CD14-positive monocyte (primary cell): ENCODE results near the gene SIPA1. TPM values are rescaled to one million over a fixed set of nuclear protein-coding genes. Genes with fewer than 3 reads are reported as not detected.

Source experiments
- DNase-seq, 3 donors: peaks; one replicate each; pipeline ENCODE4 v3.0.0-alpha.2; 2011 to 2022
- H2AFZ ChIP-seq: 2 replicates; pipeline ENCODE4 v1.6.0; 2012; ENCODE audit warnings: mild to moderate bottlenecking, low read depth, low read length, inconsistent platforms; ENCODE audit not compliant: insufficient read depth, poor library complexity, severe bottlenecking
- H3K27ac ChIP-seq, 2 donors: 1 replicate in 1 of 2; 2 replicates in 1 of 2; pipeline ENCODE4 v1.5.1; 2012 to 2013; ENCODE audit warnings: low read length in 2 of 2, control low read depth in 1 of 2, inconsistent platforms in 1 of 2, low read depth in 1 of 2, mild to moderate bottlenecking in 1 of 2
- H3K27me3 ChIP-seq, 2 donors: one replicate each; pipeline versions ENCODE4 v1.6.0 to v1.6.1; 2011 to 2013; ENCODE audit warnings: low read length in 2 of 2; ENCODE audit not compliant: control insufficient read depth in 2 of 2, insufficient read depth in 2 of 2
- H3K36me3 ChIP-seq, 2 donors: replicated peaks in 1 of 2; 1 replicate in 1 of 2; 2 replicates in 1 of 2; pipeline versions ENCODE4 v1.5.1 to v1.6.1; 2012 to 2013; ENCODE audit warnings: low read length in 2 of 2, control low read depth in 1 of 2, inconsistent platforms in 1 of 2, mild to moderate bottlenecking in 1 of 2; ENCODE audit not compliant: insufficient read depth in 2 of 2, control insufficient read depth in 1 of 2
- H3K4me1 ChIP-seq, 2 donors: 1 replicate in 1 of 2; 2 replicates in 1 of 2; pipeline versions ENCODE4 v1.5.1 to v1.6.1; 2012 to 2013; ENCODE audit warnings: low read length in 2 of 2, control low read depth in 1 of 2, inconsistent platforms in 1 of 2, mild to moderate bottlenecking in 1 of 2, moderate library complexity in 1 of 2; ENCODE audit not compliant: insufficient read depth in 2 of 2, control insufficient read depth in 1 of 2
- H3K4me2 ChIP-seq: replicated peaks from 2 replicates; pipeline ENCODE3; 2012; ENCODE audit warnings: low read length, moderate library complexity, mild to moderate bottlenecking; ENCODE audit not compliant: poor library complexity, severe bottlenecking; ENCODE audit errors: extremely low read depth
- H3K4me3 ChIP-seq, 3 experiments: fragments of 200-600 bp in 1 of 3; sonication (generic) in 1 of 3; replicated peaks in 1 of 3; 1 replicate in 2 of 3; 2 replicates in 1 of 3; pipeline ENCODE4 v1.5.1; 2011 to 2013; ENCODE audit warnings: low read length in 3 of 3, mild to moderate bottlenecking in 3 of 3, control low read depth in 2 of 3, low read depth in 2 of 3, inconsistent platforms in 1 of 3, moderate library complexity in 1 of 3
- H3K79me2 ChIP-seq: 2 replicates; pipeline ENCODE4 v1.6.0; 2012; ENCODE audit warnings: mild to moderate bottlenecking, control low read depth, inconsistent platforms, low read length, moderate library complexity; ENCODE audit not compliant: insufficient read depth
- H3K9ac ChIP-seq: 2 replicates; pipeline ENCODE4 v1.6.0; 2017; ENCODE audit warnings: low read length, mild to moderate bottlenecking; ENCODE audit not compliant: insufficient read depth, poor library complexity, severe bottlenecking
- H3K9me3 ChIP-seq, 2 donors: replicated peaks in 1 of 2; 1 replicate in 1 of 2; 2 replicates in 1 of 2; pipeline versions ENCODE4 v1.5.1 to v1.6.1; 2012 to 2013; ENCODE audit warnings: low read length in 2 of 2, control low read depth in 1 of 2; ENCODE audit not compliant: control insufficient read depth in 1 of 2, insufficient read depth in 1 of 2
- H4K20me1 ChIP-seq: 2 replicates; pipeline ENCODE4 v1.6.0; 2012; ENCODE audit warnings: mild to moderate bottlenecking, low read length, control low read depth, moderate library complexity; ENCODE audit not compliant: insufficient read depth
- H3K27ac Mint-ChIP-seq, 7 donors: one replicate each; pipeline ENCODE4 v1.8.0; 2020; ENCODE audit warnings: mild to moderate bottlenecking in 7 of 7, mixed read lengths in 7 of 7, moderate library complexity in 6 of 7, inconsistent platforms in 2 of 7
- H3K27me3 Mint-ChIP-seq, 3 donors: one replicate each; pipeline ENCODE4 v1.8.0; 2021 to 2022; ENCODE audit warnings: low read depth in 3 of 3, mild to moderate bottlenecking in 3 of 3, mixed read lengths in 3 of 3, moderate library complexity in 3 of 3, inconsistent platforms in 1 of 3
- H3K36me3 Mint-ChIP-seq, 2 donors: one replicate each; pipeline ENCODE4 v1.8.0; 2020; ENCODE audit warnings: mixed read lengths in 2 of 2, inconsistent platforms in 1 of 2, mild to moderate bottlenecking in 1 of 2
- H3K4me1 Mint-ChIP-seq: one replicate; pipeline ENCODE4 v1.8.0; 2020; ENCODE audit warnings: mild to moderate bottlenecking, mixed read lengths
- H3K4me3 Mint-ChIP-seq, 2 donors: one replicate each; pipeline ENCODE4 v1.8.0; 2020; ENCODE audit warnings: mild to moderate bottlenecking in 2 of 2, mixed read lengths in 2 of 2, moderate library complexity in 1 of 2
- H3K9me3 Mint-ChIP-seq, 7 donors: one replicate each; pipeline ENCODE4 v1.8.0; 2020 to 2022; ENCODE audit warnings: mixed read lengths in 7 of 7, mild to moderate bottlenecking in 6 of 7, moderate library complexity in 6 of 7, inconsistent platforms in 2 of 7
- WGBS: methylation state at CpG from one replicate; pipeline ENCODE4 v1.1.5; 2013; ENCODE audit warnings: missing lambda C conversion rate; ENCODE audit not compliant: insufficient coverage; 5-methylcytosine and 5-hydroxymethylcytosine counted together
- intact Hi-C, 2 donors: fragments of 100-400 bp; cut with micrococcal nuclease; formaldehyde crosslinking; loops; one replicate each; pipeline versions ENCODE4 v1.15.0 to v1.15.1; 2023
- polyA plus RNA-seq, 3 donors: library from polyadenylated mRNA; depleted of rRNA in 1 of 3; unstranded in 2 of 3; stranded (reverse) in 1 of 3; fragments of 300-500 nt in 2 of 3; fragments of >200 nt in 1 of 3; fragmentation: Illumina TruSeq in 2 of 3; gene quantifications; 1 replicate in 2 of 3; 2 replicates in 1 of 3; pipeline ENCODE4 v1.2.3, GENCODE V29; 2012 to 2021
- TF ChIP-seq, protein P1 (sequence below): fragments of 200-600 bp; IDR thresholded peaks from one replicate; pipeline ENCODE4 v1.8.0; 2022; ENCODE audit warnings: antibody characterized with exemption, mild to moderate bottlenecking

Gene SIPA1
- polyA plus RNA-seq, 3 donors, result 83.4 to 110 (median 86.5) TPM

GRCh38 chr11:65672180-65672860, 34.4 kb downstream of the SIPA1 start:
- Histone ChIP-seq H3K79me2 (no peaks in the 10 kb centered on the region), H3K4me2 (no peak overlapping the region), H4K20me1 (no peaks in the 10 kb centered on the region), H2AFZ (no peak overlapping the region), H3K27ac (no peak overlapping the region), H3K4me1 (no peaks in the 10 kb centered on the region), H3K36me3 (no peaks in the 10 kb centered on the region), H3K27me3 (no peaks in the 10 kb centered on the region), H3K9me3 (no peaks in the 10 kb centered on the region), H3K4me3 (no peak overlapping the region), H3K9ac (no peak overlapping the region)
- TF ChIP-seq, protein P1, sequence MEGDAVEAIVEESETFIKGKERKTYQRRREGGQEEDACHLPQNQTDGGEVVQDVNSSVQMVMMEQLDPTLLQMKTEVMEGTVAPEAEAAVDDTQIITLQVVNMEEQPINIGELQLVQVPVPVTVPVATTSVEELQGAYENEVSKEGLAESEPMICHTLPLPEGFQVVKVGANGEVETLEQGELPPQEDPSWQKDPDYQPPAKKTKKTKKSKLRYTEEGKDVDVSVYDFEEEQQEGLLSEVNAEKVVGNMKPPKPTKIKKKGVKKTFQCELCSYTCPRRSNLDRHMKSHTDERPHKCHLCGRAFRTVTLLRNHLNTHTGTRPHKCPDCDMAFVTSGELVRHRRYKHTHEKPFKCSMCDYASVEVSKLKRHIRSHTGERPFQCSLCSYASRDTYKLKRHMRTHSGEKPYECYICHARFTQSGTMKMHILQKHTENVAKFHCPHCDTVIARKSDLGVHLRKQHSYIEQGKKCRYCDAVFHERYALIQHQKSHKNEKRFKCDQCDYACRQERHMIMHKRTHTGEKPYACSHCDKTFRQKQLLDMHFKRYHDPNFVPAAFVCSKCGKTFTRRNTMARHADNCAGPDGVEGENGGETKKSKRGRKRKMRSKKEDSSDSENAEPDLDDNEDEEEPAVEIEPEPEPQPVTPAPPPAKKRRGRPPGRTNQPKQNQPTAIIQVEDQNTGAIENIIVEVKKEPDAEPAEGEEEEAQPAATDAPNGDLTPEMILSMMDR, result no peak
- H3K4me1 Mint-ChIP-seq, result no peaks in the 10 kb centered on the region
- no peak for DNase-seq
- H3K9me3 Mint-ChIP-seq, result peaks cover 0 to 2% (median 0%) of the 10 kb centered on the region in 7 donors
- no peak overlapping the region for H3K27ac Mint-ChIP-seq
- peaks cover 1 to 3% (median 2%) of the 10 kb centered on the region in 3 donors for H3K27me3 Mint-ChIP-seq
- no peaks in the 10 kb centered on the region for H3K36me3 Mint-ChIP-seq
- intact Hi-C loops, result no loop called here
- no peak overlapping the region for H3K4me3 Mint-ChIP-seq

- no peaks in the 10 kb centered on the region for H4K20me1 ChIP-seq
- no peak overlapping the region for H3K4me3 Mint-ChIP-seq
- H3K4me2 ChIP-seq, result no peak overlapping the region
- WGBS, result no CpG with 5 or more reads among the region's 2 CpGs
- no peak overlapping the region for H3K4me3 ChIP-seq
- no peak overlapping the region for H3K27ac ChIP-seq
- H3K9me3 ChIP-seq, result no peaks in the 10 kb centered on the region
- H3K27me3 Mint-ChIP-seq, result peaks cover 1 to 5% (median 2%) of the 10 kb centered on the region in 3 donors
- no peak overlapping the region for H3K9ac ChIP-seq
- no peaks in the 10 kb centered on the region for H3K27me3 ChIP-seq
- H3K36me3 Mint-ChIP-seq, result no peaks in the 10 kb centered on the region
- TF ChIP-seq, protein P1, result no peak
- peaks cover 0 to 2% (median 0%) of the 10 kb centered on the region in 7 donors for H3K9me3 Mint-ChIP-seq
- no peaks in the 10 kb centered on the region for H3K79me2 ChIP-seq
- H3K4me1 Mint-ChIP-seq, result no peaks in the 10 kb centered on the region
- H3K4me1 ChIP-seq, result no peaks in the 10 kb centered on the region
- no peak overlapping the region for H3K27ac Mint-ChIP-seq
- intact Hi-C loops, result no loop called here
- no peaks in the 10 kb centered on the region for H3K36me3 ChIP-seq
- DNase-seq, result no peak
- no peak overlapping the region for H2AFZ ChIP-seq
These were observed 35.1 kb downstream of the SIPA1 start for GRCh38 chr11:65672982-65673381.
